ENCODE data around the gene PCDHA4. TPM values are rescaled to one million over a fixed set of nuclear protein-coding genes. Genes with fewer than 3 reads are reported as not detected.
"Not testable (repeated sequence)": the region's sequence is repeated elsewhere in the genome, so short reads cannot be mapped to it uniquely, and the experiment has no call there.

Gene PCDHA4
- total and polyA plus RNA-seq, 12 donors: 0.01 to 0.21 (median 0.08) TPM; not detected in 4

GRCh38 chr5:140835622-140836510 lies 29.0 kb downstream of the PCDHA4 start:
- WGBS, 2 donors: 30 to 39% methylated on average over 103 of the region's 103 CpGs

GRCh38 chr5:140840978-140841962 lies 34.4 kb downstream of the PCDHA4 start, which contains the start of gene PCDHA8:
Gene PCDHA8 (plus strand): TSS chr5:140841187. CDS start chr5:140841322, 135 bp downstream.
- intact Hi-C loops (cut with DNase I): no loop called here
- peaks cover 0 to 57% (median 8%) of the 10 kb centered on the region in 11 donors for H3K9me3 ChIP-seq
- H3K4me1 ChIP-seq: no peaks in the 10 kb centered on the region
- no peak within 1 kb of the TSS for H3K4me3 ChIP-seq
- DNase-seq: no peak
- 16 to 21% methylated on average over 42 to 47 of the region's 47 CpGs for WGBS, 2 donors
- peak in 3 of 9 donors; percentile 3 to 20 (median 14) for TF ChIP-seq CTCF (IDR thresholded peaks at IDR 0.05)
- H3K36me3 ChIP-seq: no peaks in the 10 kb centered on the region
- peaks cover 0 to 92% (median 36%) of the 10 kb centered on the region in 7 donors for H3K27me3 ChIP-seq
- ATAC-seq: no peak
- no peak within 1 kb of the TSS for H3K27ac ChIP-seq

More at GRCh38 chr5:140835622-140836510, 29.0 kb downstream of the PCDHA4 start:
- Histone ChIP-seq H3K27ac (no peak overlapping the region), H3K4me3 (no peak overlapping the region), H3K36me3 (no peaks in the 10 kb centered on the region), H3K9me3 (peaks cover 0 to 58% (median 7%) of the 10 kb centered on the region in 11 donors), H3K4me1 (no peaks in the 10 kb centered on the region), H3K27me3 (peaks cover 0 to 93% (median 60%) of the 10 kb centered on the region in 7 donors)
- DNase-seq (no peak), ATAC-seq (no peak)
- intact Hi-C loops (cut with DNase I): loop anchor here in 1 of 10 donors (10.0 kb wide), 1 partner anchor 209 kb away; no protein-coding TSS in a partner anchor
- no peak for TF ChIP-seq CTCF (IDR thresholded peaks at IDR 0.05)

- Histone ChIP-seq H3K9me3 (peaks cover 0 to 56% (median 8%) of the 10 kb centered on the region in 11 donors), H3K27me3 (peaks cover 0 to 94% (median 44%) of the 10 kb centered on the region in 7 donors), H3K4me1 (no peaks in the 10 kb centered on the region), H3K27ac (no peak overlapping the region), H3K4me3 (no peak overlapping the region), H3K36me3 (no peaks in the 10 kb centered on the region)
- intact Hi-C loops (cut with DNase I): no loop called here
- WGBS, 2 donors: 33 to 43% methylated on average over 56 to 87 of the region's 87 CpGs
- TF ChIP-seq CTCF (IDR thresholded peaks at IDR 0.05): no peak
- DNase-seq (no peak), ATAC-seq (no peak)
Observed at GRCh38 chr5:140842798-140843733, 36.2 kb downstream of the PCDHA4 start.

GRCh38 chr5:140848139-140849102 lies 41.6 kb downstream of the PCDHA4 start, which contains the start of gene PCDHA9:
Gene PCDHA9 (plus strand): TSS chr5:140848382. CDS start chr5:140848496, 114 bp downstream.
- WGBS, 2 donors: 12 to 14% methylated on average over 35 to 46 of the region's 48 CpGs
- H3K27me3 ChIP-seq: peaks cover 0 to 87% (median 49%) of the 10 kb centered on the region in 7 donors
- peaks cover 0 to 56% (median 5%) of the 10 kb centered on the region in 11 donors for H3K9me3 ChIP-seq
- ATAC-seq; H3K4me1 ChIP-seq; DNase-seq; H3K36me3 ChIP-seq; H3K4me3 ChIP-seq; H3K27ac ChIP-seq; intact Hi-C loops (cut with DNase I): not testable (repeated sequence)

- intact Hi-C loops (cut with DNase I); DNase-seq; H3K4me3 ChIP-seq; H3K27ac ChIP-seq; ATAC-seq; H3K4me1 ChIP-seq; H3K36me3 ChIP-seq: not testable (repeated sequence)
- Histone ChIP-seq H3K9me3 (peaks cover 0 to 44% (median 5%) of the 10 kb centered on the region in 11 donors), H3K27me3 (peaks cover 0 to 89% (median 49%) of the 10 kb centered on the region in 7 donors)
- WGBS, 2 donors: 33 to 39% methylated on average over 52 to 101 of the region's 101 CpGs
Observed at GRCh38 chr5:140849831-140850634, 43.2 kb downstream of the PCDHA4 start.
